Natural killer cell (primary cell): ENCODE data around the gene PLA2G12A. TPM values are rescaled to one million over a fixed set of nuclear protein-coding genes. Genes with fewer than 3 reads are reported as not detected.

ENCODE experiments used
- ATAC-seq, 3 donors: fragments of 150-1000 bp in 2 of 3; fragments of 200-7000 bp in 1 of 3; cut with Tn5 transposase; 1 replicate in 1 of 3; 2 replicates in 2 of 3; pipeline ENCODE4 v1.10.0; 2021; ENCODE audit warnings: mild to moderate bottlenecking in 2 of 3, moderate library complexity in 2 of 3
- DNase-seq, 2 donors: peaks; one replicate each; pipeline versions ENCODE4 v3.0.0 to v3.0.0-alpha.2; 2013 to 2021; ENCODE audit warnings: mixed read lengths in 1 of 2
- H3K27ac ChIP-seq: one replicate; pipeline ENCODE4 v1.5.1; 2013; ENCODE audit warnings: mild to moderate bottlenecking, low read length
- H3K27me3 ChIP-seq: one replicate; pipeline ENCODE4 v1.6.1; 2013; ENCODE audit warnings: low read length; ENCODE audit not compliant: control insufficient read depth, insufficient read depth
- H3K36me3 ChIP-seq: one replicate; pipeline ENCODE4 v1.6.1; 2013; ENCODE audit warnings: low read length; ENCODE audit not compliant: control insufficient read depth, insufficient read depth
- H3K4me1 ChIP-seq: one replicate; pipeline ENCODE4 v1.6.1; 2013; ENCODE audit warnings: low read length; ENCODE audit not compliant: control insufficient read depth, insufficient read depth
- H3K4me3 ChIP-seq: one replicate; pipeline ENCODE4 v1.5.1; 2013; ENCODE audit warnings: low read length
- H3K9me3 ChIP-seq: one replicate; pipeline ENCODE4 v1.6.1; 2013; ENCODE audit warnings: low read length; ENCODE audit not compliant: control insufficient read depth, insufficient read depth
- H3K27ac Mint-ChIP-seq, 2 donors: one replicate each; pipeline ENCODE4 v1.8.0; 2022; ENCODE audit warnings: mild to moderate bottlenecking in 2 of 2, mixed read lengths in 2 of 2, moderate library complexity in 1 of 2
- H3K27me3 Mint-ChIP-seq, 2 donors: one replicate each; pipeline ENCODE4 v1.8.0; 2022; ENCODE audit warnings: low read depth in 2 of 2, mixed read lengths in 2 of 2
- H3K36me3 Mint-ChIP-seq: one replicate; pipeline ENCODE4 v1.8.0; 2022; ENCODE audit warnings: mixed read lengths
- H3K4me1 Mint-ChIP-seq, 2 donors: one replicate each; pipeline ENCODE4 v1.8.0; 2022; ENCODE audit warnings: mixed read lengths in 2 of 2
- H3K4me3 Mint-ChIP-seq: one replicate; pipeline ENCODE4 v1.8.0; 2022; ENCODE audit warnings: mild to moderate bottlenecking, moderate library complexity, mixed read lengths
- H3K9me3 Mint-ChIP-seq, 2 donors: one replicate each; pipeline ENCODE4 v1.8.0; 2022; ENCODE audit warnings: mixed read lengths in 2 of 2
- WGBS: methylation state at CpG from one replicate; pipeline ENCODE4 v1.1.7; 2013; ENCODE audit warnings: missing lambda C conversion rate; ENCODE audit not compliant: insufficient coverage; 5-methylcytosine and 5-hydroxymethylcytosine counted together
- intact Hi-C: fragments of 100-400 bp; cut with micrococcal nuclease; formaldehyde crosslinking; loops from one replicate; pipeline ENCODE4 v1.14.2; 2022
- total RNA-seq, 4 donors: library from RNA; stranded (reverse); fragments of 120-200 nt in 1 of 4; gene quantifications; one replicate each; pipeline versions ENCODE4 v1.2.3 to v1.2.4, GENCODE V29; 2013 to 2022
- TF ChIP-seq, protein P1 (sequence below): fragments of 200-600 bp; IDR thresholded peaks from one replicate; pipeline ENCODE4 v1.8.0; 2022; ENCODE audit warnings: antibody characterized with exemption

Gene PLA2G12A
- total RNA-seq, 3 donors from 2014 or later (not counting 1 experiment from before 2014, with no cell fraction given) = 7.2 to 11.5 (median 10.1) TPM

- intact Hi-C loops = no loop called here
- Histone ChIP-seq H3K27ac (no peak overlapping the region), H3K9me3 (no peaks in the 10 kb centered on the region), H3K4me3 (no peak overlapping the region), H3K36me3 (peaks cover 10% of the 10 kb centered on the region), H3K4me1 (no peaks in the 10 kb centered on the region), H3K27me3 (no peaks in the 10 kb centered on the region)
- H3K27me3 Mint-ChIP-seq = no peaks in the 10 kb centered on the region
- TF ChIP-seq, protein P1, sequence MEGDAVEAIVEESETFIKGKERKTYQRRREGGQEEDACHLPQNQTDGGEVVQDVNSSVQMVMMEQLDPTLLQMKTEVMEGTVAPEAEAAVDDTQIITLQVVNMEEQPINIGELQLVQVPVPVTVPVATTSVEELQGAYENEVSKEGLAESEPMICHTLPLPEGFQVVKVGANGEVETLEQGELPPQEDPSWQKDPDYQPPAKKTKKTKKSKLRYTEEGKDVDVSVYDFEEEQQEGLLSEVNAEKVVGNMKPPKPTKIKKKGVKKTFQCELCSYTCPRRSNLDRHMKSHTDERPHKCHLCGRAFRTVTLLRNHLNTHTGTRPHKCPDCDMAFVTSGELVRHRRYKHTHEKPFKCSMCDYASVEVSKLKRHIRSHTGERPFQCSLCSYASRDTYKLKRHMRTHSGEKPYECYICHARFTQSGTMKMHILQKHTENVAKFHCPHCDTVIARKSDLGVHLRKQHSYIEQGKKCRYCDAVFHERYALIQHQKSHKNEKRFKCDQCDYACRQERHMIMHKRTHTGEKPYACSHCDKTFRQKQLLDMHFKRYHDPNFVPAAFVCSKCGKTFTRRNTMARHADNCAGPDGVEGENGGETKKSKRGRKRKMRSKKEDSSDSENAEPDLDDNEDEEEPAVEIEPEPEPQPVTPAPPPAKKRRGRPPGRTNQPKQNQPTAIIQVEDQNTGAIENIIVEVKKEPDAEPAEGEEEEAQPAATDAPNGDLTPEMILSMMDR = no peak
- WGBS = 98% methylated on average over 5 of the region's 7 CpGs
- H3K4me3 Mint-ChIP-seq = no peak overlapping the region
- no peak for ATAC-seq
- no peak overlapping the region for H3K27ac Mint-ChIP-seq
- DNase-seq = no peak
- H3K36me3 Mint-ChIP-seq = peaks cover 7% of the 10 kb centered on the region
- peaks cover 0 to 5% of the 10 kb centered on the region in 2 donors for H3K4me1 Mint-ChIP-seq
- no peaks in the 10 kb centered on the region for H3K9me3 Mint-ChIP-seq
These were observed 8.8 kb downstream of the PLA2G12A start for GRCh38 chr4:109721033-109721432.

- H3K4me3 Mint-ChIP-seq = no peak overlapping the region
- no peak for DNase-seq
These were observed 10.3 kb downstream of the PLA2G12A start for GRCh38 chr4:109719604-109720003.

GRCh38 chr4:109718759-109719158 is 11.1 kb downstream of the PLA2G12A start:
- ATAC-seq (no peak), DNase-seq (no peak)
- H3K4me3 ChIP-seq = no peak overlapping the region
- WGBS = no CpG with 5 or more reads among the region's 1 CpG
- no peaks in the 10 kb centered on the region for H3K9me3 ChIP-seq
- no peak overlapping the region for H3K27ac Mint-ChIP-seq
- peaks cover 10% of the 10 kb centered on the region for H3K36me3 ChIP-seq
- H3K27ac ChIP-seq = no peak overlapping the region
- peaks cover 0 to 5% of the 10 kb centered on the region in 2 donors for H3K4me1 Mint-ChIP-seq
- H3K9me3 Mint-ChIP-seq = no peaks in the 10 kb centered on the region
- peaks cover 8% of the 10 kb centered on the region for H3K36me3 Mint-ChIP-seq
- H3K27me3 ChIP-seq = no peaks in the 10 kb centered on the region
- no peak overlapping the region for H3K4me3 Mint-ChIP-seq
- TF ChIP-seq, protein P1 = no peak
- intact Hi-C loops = no loop called here
- H3K4me1 ChIP-seq = no peaks in the 10 kb centered on the region
- no peaks in the 10 kb centered on the region for H3K27me3 Mint-ChIP-seq

More at GRCh38 chr4:109719604-109720003, 10.3 kb downstream of the PLA2G12A start:
- Histone ChIP-seq H3K4me1 (no peaks in the 10 kb centered on the region), H3K27me3 (no peaks in the 10 kb centered on the region), H3K27ac (no peak overlapping the region), H3K4me3 (no peak overlapping the region), H3K36me3 (peaks cover 10% of the 10 kb centered on the region), H3K9me3 (no peaks in the 10 kb centered on the region)
- H3K27ac Mint-ChIP-seq = no peak overlapping the region
- TF ChIP-seq, protein P1 = no peak
- 100% methylated on average over 4 of the region's 4 CpGs for WGBS
- H3K27me3 Mint-ChIP-seq = no peaks in the 10 kb centered on the region
- no peaks in the 10 kb centered on the region for H3K9me3 Mint-ChIP-seq
- H3K4me1 Mint-ChIP-seq = peaks cover 0 to 5% of the 10 kb centered on the region in 2 donors
- intact Hi-C loops = no loop called here
- no peak for ATAC-seq
- H3K36me3 Mint-ChIP-seq = peaks cover 8% of the 10 kb centered on the region

- Mint-ChIP-seq H3K4me1 (no peaks in the 10 kb centered on the region), H3K4me3 (no peak overlapping the region), H3K27ac (no peak overlapping the region), H3K36me3 (peaks cover 8% of the 10 kb centered on the region), H3K9me3 (no peaks in the 10 kb centered on the region), H3K27me3 (no peaks in the 10 kb centered on the region)
- DNase-seq (no peak), ATAC-seq (no peak)
- TF ChIP-seq, protein P1 = no peak
- peaks cover 20% of the 10 kb centered on the region for H3K36me3 ChIP-seq
- no peak overlapping the region for H3K27ac ChIP-seq
- H3K4me3 ChIP-seq = no peak overlapping the region
- H3K27me3 ChIP-seq = no peaks in the 10 kb centered on the region
- H3K4me1 ChIP-seq = no peaks in the 10 kb centered on the region
- H3K9me3 ChIP-seq = no peaks in the 10 kb centered on the region
- WGBS = 88% methylated on average over 2 of the region's 3 CpGs
- intact Hi-C loops = no loop called here
These were observed 16.4 kb downstream of the PLA2G12A start for GRCh38 chr4:109713500-109713899.
